ENCODE data around the gene GPR15LG.
"Not testable (repeated sequence)": the region's sequence is repeated elsewhere in the genome, so short reads cannot be mapped to it uniquely, and the experiment has no call there.

The GPR15LG gene

GRCh38 chr10:84148006-84148597 lies 25.5 kb upstream of the GPR15LG start:
- not testable (repeated sequence) for H3K27ac ChIP-seq (ENCODE audit: insufficient read depth, low read length, poor library complexity, severe bottlenecking); H3K4me3 ChIP-seq (ENCODE audit: insufficient read depth, low read depth, low read length, poor library complexity, severe bottlenecking); H3K4me1 ChIP-seq (ENCODE audit: control insufficient read depth, insufficient read depth, low read length, poor library complexity, severe bottlenecking); H3K9me3 ChIP-seq (ENCODE audit: control insufficient read depth, low read length); DNase-seq; H3K27me3 ChIP-seq (replicated peaks; ENCODE audit: control insufficient read depth, insufficient read depth, low read length, poor library complexity, severe bottlenecking)
- peaks cover 85% of the 10 kb centered on the region for H3K36me3 ChIP-seq (ENCODE audit: control insufficient read depth, insufficient read depth, low read length)

GRCh38 chr10:84149854-84150253 lies 23.7 kb upstream of the GPR15LG start:
- Histone ChIP-seq H3K9me3 (ENCODE audit: control insufficient read depth, low read length) (no peaks in the 10 kb centered on the region), H3K4me1 (ENCODE audit: control insufficient read depth, insufficient read depth, low read length, poor library complexity, severe bottlenecking) (no peaks in the 10 kb centered on the region), H3K27me3 (replicated peaks; ENCODE audit: control insufficient read depth, insufficient read depth, low read length, poor library complexity, severe bottlenecking) (no peaks in the 10 kb centered on the region), H3K36me3 (ENCODE audit: control insufficient read depth, insufficient read depth, low read length) (peaks cover 77% of the 10 kb centered on the region), H3K27ac (ENCODE audit: insufficient read depth, low read length, poor library complexity, severe bottlenecking) (no peak overlapping the region), H3K4me3 (ENCODE audit: insufficient read depth, low read depth, low read length, poor library complexity, severe bottlenecking) (no peak overlapping the region)
- no peak for DNase-seq

- H3K4me1 ChIP-seq (ENCODE audit: control insufficient read depth, insufficient read depth, low read length, poor library complexity, severe bottlenecking) = no peaks in the 10 kb centered on the region
- no peaks in the 10 kb centered on the region for H3K27me3 ChIP-seq (replicated peaks; ENCODE audit: control insufficient read depth, insufficient read depth, low read length, poor library complexity, severe bottlenecking)
- DNase-seq = no peak
- H3K9me3 ChIP-seq (ENCODE audit: control insufficient read depth, low read length) = no peaks in the 10 kb centered on the region
- H3K36me3 ChIP-seq (ENCODE audit: control insufficient read depth, insufficient read depth, low read length) = peaks cover 50% of the 10 kb centered on the region
- H3K27ac ChIP-seq (ENCODE audit: insufficient read depth, low read length, poor library complexity, severe bottlenecking) = no peak overlapping the region
- H3K4me3 ChIP-seq (ENCODE audit: insufficient read depth, low read depth, low read length, poor library complexity, severe bottlenecking) = no peak overlapping the region
Observed at GRCh38 chr10:84152769-84153168, 20.8 kb upstream of the GPR15LG start.

- Histone ChIP-seq H3K27ac (ENCODE audit: insufficient read depth, low read length, poor library complexity, severe bottlenecking) (no peak overlapping the region), H3K36me3 (ENCODE audit: control insufficient read depth, insufficient read depth, low read length) (peaks cover 33% of the 10 kb centered on the region), H3K9me3 (ENCODE audit: control insufficient read depth, low read length) (no peaks in the 10 kb centered on the region), H3K27me3 (replicated peaks; ENCODE audit: control insufficient read depth, insufficient read depth, low read length, poor library complexity, severe bottlenecking) (no peaks in the 10 kb centered on the region), H3K4me1 (ENCODE audit: control insufficient read depth, insufficient read depth, low read length, poor library complexity, severe bottlenecking) (no peaks in the 10 kb centered on the region), H3K4me3 (ENCODE audit: insufficient read depth, low read depth, low read length, poor library complexity, severe bottlenecking) (no peak overlapping the region)
- DNase-seq = no peak
Observed at GRCh38 chr10:84155521-84155920, 18.1 kb upstream of the GPR15LG start.

DNA sequence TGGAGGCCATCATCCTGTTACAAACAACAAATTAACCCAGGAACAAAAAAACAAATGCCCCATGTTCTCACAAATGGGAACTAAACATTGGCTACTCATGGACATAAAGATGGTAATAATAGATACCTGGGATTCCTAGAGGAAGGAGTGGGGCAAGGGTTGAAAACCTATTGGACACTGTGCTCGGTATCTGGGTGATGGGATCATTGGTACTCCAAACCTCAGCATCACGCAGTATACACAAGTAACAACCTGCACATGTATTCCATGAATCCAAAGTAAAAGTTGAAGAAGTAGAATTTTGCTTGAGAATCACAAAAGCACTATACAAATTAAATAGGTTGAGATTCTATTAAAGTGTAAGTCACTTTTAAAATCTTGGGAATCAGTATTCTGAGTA lies 17.6 kb upstream of the GPR15LG start:
- Histone ChIP-seq H3K9me3 (ENCODE audit: control insufficient read depth, low read length) (no peaks in the 10 kb centered on the region), H3K27ac (ENCODE audit: insufficient read depth, low read length, poor library complexity, severe bottlenecking) (no peak overlapping the region), H3K27me3 (replicated peaks; ENCODE audit: control insufficient read depth, insufficient read depth, low read length, poor library complexity, severe bottlenecking) (no peaks in the 10 kb centered on the region), H3K4me1 (ENCODE audit: control insufficient read depth, insufficient read depth, low read length, poor library complexity, severe bottlenecking) (no peaks in the 10 kb centered on the region), H3K36me3 (ENCODE audit: control insufficient read depth, insufficient read depth, low read length) (peaks cover 28% of the 10 kb centered on the region), H3K4me3 (ENCODE audit: insufficient read depth, low read depth, low read length, poor library complexity, severe bottlenecking) (no peak overlapping the region)
- DNase-seq = no peak

DNA sequence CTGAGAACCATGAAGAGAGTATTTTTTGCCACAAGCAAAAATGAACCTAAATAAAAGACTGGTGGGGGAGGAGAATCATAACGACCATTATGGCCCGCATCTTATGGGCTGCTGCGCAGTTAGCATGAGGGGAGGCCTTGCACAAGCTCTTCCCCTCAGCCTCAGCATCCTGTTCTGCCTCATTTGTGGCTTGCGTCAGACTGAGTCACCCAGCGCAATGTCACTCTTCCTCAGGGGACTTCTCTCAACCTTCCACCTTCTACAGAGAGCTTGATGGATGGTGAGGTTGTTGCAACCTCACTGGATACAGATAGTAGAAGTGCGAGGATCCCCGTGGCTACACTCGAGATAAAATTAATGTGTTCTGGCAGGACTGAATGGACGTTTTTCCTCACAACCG lies 16.8 kb upstream of the GPR15LG start:
- Histone ChIP-seq H3K27me3 (replicated peaks; ENCODE audit: control insufficient read depth, insufficient read depth, low read length, poor library complexity, severe bottlenecking) (no peaks in the 10 kb centered on the region), H3K9me3 (ENCODE audit: control insufficient read depth, low read length) (no peaks in the 10 kb centered on the region), H3K27ac (ENCODE audit: insufficient read depth, low read length, poor library complexity, severe bottlenecking) (no peak overlapping the region), H3K4me1 (ENCODE audit: control insufficient read depth, insufficient read depth, low read length, poor library complexity, severe bottlenecking) (no peaks in the 10 kb centered on the region), H3K4me3 (ENCODE audit: insufficient read depth, low read depth, low read length, poor library complexity, severe bottlenecking) (no peak overlapping the region), H3K36me3 (ENCODE audit: control insufficient read depth, insufficient read depth, low read length) (peaks cover 24% of the 10 kb centered on the region)
- no peak for DNase-seq

GRCh38 chr10:84158061-84158460 lies 15.5 kb upstream of the GPR15LG start:
- H3K27ac ChIP-seq (ENCODE audit: insufficient read depth, low read length, poor library complexity, severe bottlenecking) = no peak overlapping the region
- H3K4me3 ChIP-seq (ENCODE audit: insufficient read depth, low read depth, low read length, poor library complexity, severe bottlenecking) = no peak overlapping the region
- no peaks in the 10 kb centered on the region for H3K27me3 ChIP-seq (replicated peaks; ENCODE audit: control insufficient read depth, insufficient read depth, low read length, poor library complexity, severe bottlenecking)
- H3K36me3 ChIP-seq (ENCODE audit: control insufficient read depth, insufficient read depth, low read length) = peaks cover 11% of the 10 kb centered on the region
- no peak for DNase-seq
- H3K4me1 ChIP-seq (ENCODE audit: control insufficient read depth, insufficient read depth, low read length, poor library complexity, severe bottlenecking) = no peaks in the 10 kb centered on the region
- no peaks in the 10 kb centered on the region for H3K9me3 ChIP-seq (ENCODE audit: control insufficient read depth, low read length)

GRCh38 chr10:84158550-84158949 lies 15.1 kb upstream of the GPR15LG start:
- H3K4me3 ChIP-seq (ENCODE audit: insufficient read depth, low read depth, low read length, poor library complexity, severe bottlenecking) = no peak overlapping the region
- peaks cover 6% of the 10 kb centered on the region for H3K36me3 ChIP-seq (ENCODE audit: control insufficient read depth, insufficient read depth, low read length)
- no peaks in the 10 kb centered on the region for H3K4me1 ChIP-seq (ENCODE audit: control insufficient read depth, insufficient read depth, low read length, poor library complexity, severe bottlenecking)
- no peaks in the 10 kb centered on the region for H3K9me3 ChIP-seq (ENCODE audit: control insufficient read depth, low read length)
- no peak for DNase-seq
- H3K27me3 ChIP-seq (replicated peaks; ENCODE audit: control insufficient read depth, insufficient read depth, low read length, poor library complexity, severe bottlenecking) = no peaks in the 10 kb centered on the region
- H3K27ac ChIP-seq (ENCODE audit: insufficient read depth, low read length, poor library complexity, severe bottlenecking) = no peak overlapping the region

- Histone ChIP-seq H3K9me3 (ENCODE audit: control insufficient read depth, low read length) (no peaks in the 10 kb centered on the region), H3K4me3 (ENCODE audit: insufficient read depth, low read depth, low read length, poor library complexity, severe bottlenecking) (no peak overlapping the region), H3K36me3 (ENCODE audit: control insufficient read depth, insufficient read depth, low read length) (no peaks in the 10 kb centered on the region), H3K4me1 (ENCODE audit: control insufficient read depth, insufficient read depth, low read length, poor library complexity, severe bottlenecking) (no peaks in the 10 kb centered on the region), H3K27me3 (replicated peaks; ENCODE audit: control insufficient read depth, insufficient read depth, low read length, poor library complexity, severe bottlenecking) (no peaks in the 10 kb centered on the region), H3K27ac (ENCODE audit: insufficient read depth, low read length, poor library complexity, severe bottlenecking) (no peak overlapping the region)
- DNase-seq = no peak
Observed at GRCh38 chr10:84159076-84159685, 14.4 kb upstream of the GPR15LG start.

GRCh38 chr10:84160663-84161362 lies 12.8 kb upstream of the GPR15LG start:
- H3K36me3 ChIP-seq (ENCODE audit: control insufficient read depth, insufficient read depth, low read length) = no peaks in the 10 kb centered on the region
- no peaks in the 10 kb centered on the region for H3K27me3 ChIP-seq (replicated peaks; ENCODE audit: control insufficient read depth, insufficient read depth, low read length, poor library complexity, severe bottlenecking)
- H3K4me1 ChIP-seq (ENCODE audit: control insufficient read depth, insufficient read depth, low read length, poor library complexity, severe bottlenecking) = no peaks in the 10 kb centered on the region
- H3K4me3 ChIP-seq (ENCODE audit: insufficient read depth, low read depth, low read length, poor library complexity, severe bottlenecking) = no peak overlapping the region
- no peak overlapping the region for H3K27ac ChIP-seq (ENCODE audit: insufficient read depth, low read length, poor library complexity, severe bottlenecking)
- no peaks in the 10 kb centered on the region for H3K9me3 ChIP-seq (ENCODE audit: control insufficient read depth, low read length)
- no peak for DNase-seq

All from effector memory CD4-positive, alpha-beta T cell (primary cell).